A204.1 (cell line): Measurements from ENCODE around the gene KCNIP2.
A peak's percentile ranks its signal among the peaks of the same experiment; 100 is the strongest.
"Not testable (repeated sequence)": the region's sequence is repeated elsewhere in the genome, so short reads cannot be mapped to it uniquely, and the experiment has no call there.

ENCODE experiments used
- FAIRE-seq: peaks from 2 replicates; lab custom pipeline; 2012; peaks lifted over from hg19 to GRCh38; lab: Jason Lieb, UNC

KCNIP2 gene

GRCh38 chr10:101828766-101829551 lies 14.6 kb downstream of the KCNIP2 start:
- no peak for FAIRE-seq

GRCh38 chr10:101827919-101828600 lies 15.5 kb downstream of the KCNIP2 start:
- FAIRE-seq = no peak

- no peak for FAIRE-seq
Measured at GRCh38 chr10:101826852-101827434, 16.7 kb downstream of the KCNIP2 start.

- FAIRE-seq = no peak
Measured at GRCh38 chr10:101824736-101825135, 18.9 kb downstream of the KCNIP2 start.

GRCh38 chr10:101818872-101819633 lies 24.5 kb downstream of the KCNIP2 start:
- FAIRE-seq = no peak

- peak; percentile 99 for FAIRE-seq
Measured at GRCh38 chr10:101818119-101818871, 25.3 kb downstream of the KCNIP2 start, which contains the start of gene OGA. OGA (minus strand) TSS chr10:101818444; CDS start chr10:101818022, 422 bp downstream.

- FAIRE-seq = peak; percentile 67
Measured at GRCh38 chr10:101817337-101818118, 26.1 kb downstream of the KCNIP2 start.

GRCh38 chr10:101816913-101817336 lies 26.7 kb downstream of the KCNIP2 start:
- FAIRE-seq = no peak

- no peak for FAIRE-seq
Measured at GRCh38 chr10:101816376-101816775, 27.2 kb downstream of the KCNIP2 start.

GRCh38 chr10:101814466-101815071 lies 29.0 kb downstream of the KCNIP2 start:
- FAIRE-seq = no peak

- FAIRE-seq = no peak
Measured at GRCh38 chr10:101812606-101813005, 31.0 kb downstream of the KCNIP2 start.

- no peak for FAIRE-seq
Measured at GRCh38 chr10:101807158-101807557, 36.4 kb downstream of the KCNIP2 start.

GRCh38 chr10:101803511-101803910 lies 40.1 kb downstream of the KCNIP2 start:
- no peak for FAIRE-seq

- no peak for FAIRE-seq
Measured at GRCh38 chr10:101797403-101798059, 46.1 kb downstream of the KCNIP2 start.

- no peak for FAIRE-seq
Measured at GRCh38 chr10:101793526-101793925, 50.1 kb downstream of the KCNIP2 start.

GRCh38 chr10:101789686-101790085 lies 53.9 kb downstream of the KCNIP2 start:
- no peak for FAIRE-seq

GRCh38 chr10:101789231-101789630 lies 54.4 kb downstream of the KCNIP2 start:
- FAIRE-seq = not testable (repeated sequence)

GRCh38 chr10:101785801-101786200 lies 57.8 kb downstream of the KCNIP2 start:
- no peak for FAIRE-seq

GRCh38 chr10:101784558-101784957 lies 59.0 kb downstream of the KCNIP2 start:
- FAIRE-seq = no peak

- FAIRE-seq = no peak
Measured at GRCh38 chr10:101783736-101784118, 59.9 kb downstream of the KCNIP2 start.
